Measurements from ENCODE around the gene SYT12.

- TF ChIP-seq, protein P1, sequence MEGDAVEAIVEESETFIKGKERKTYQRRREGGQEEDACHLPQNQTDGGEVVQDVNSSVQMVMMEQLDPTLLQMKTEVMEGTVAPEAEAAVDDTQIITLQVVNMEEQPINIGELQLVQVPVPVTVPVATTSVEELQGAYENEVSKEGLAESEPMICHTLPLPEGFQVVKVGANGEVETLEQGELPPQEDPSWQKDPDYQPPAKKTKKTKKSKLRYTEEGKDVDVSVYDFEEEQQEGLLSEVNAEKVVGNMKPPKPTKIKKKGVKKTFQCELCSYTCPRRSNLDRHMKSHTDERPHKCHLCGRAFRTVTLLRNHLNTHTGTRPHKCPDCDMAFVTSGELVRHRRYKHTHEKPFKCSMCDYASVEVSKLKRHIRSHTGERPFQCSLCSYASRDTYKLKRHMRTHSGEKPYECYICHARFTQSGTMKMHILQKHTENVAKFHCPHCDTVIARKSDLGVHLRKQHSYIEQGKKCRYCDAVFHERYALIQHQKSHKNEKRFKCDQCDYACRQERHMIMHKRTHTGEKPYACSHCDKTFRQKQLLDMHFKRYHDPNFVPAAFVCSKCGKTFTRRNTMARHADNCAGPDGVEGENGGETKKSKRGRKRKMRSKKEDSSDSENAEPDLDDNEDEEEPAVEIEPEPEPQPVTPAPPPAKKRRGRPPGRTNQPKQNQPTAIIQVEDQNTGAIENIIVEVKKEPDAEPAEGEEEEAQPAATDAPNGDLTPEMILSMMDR (conservative IDR thresholded peaks at IDR 0.05; ENCODE audit: low read depth, low read length): no peak
- no peak for TF ChIP-seq EZH2 (IDR thresholded peaks at IDR 0.05; ENCODE audit: low read length, unreplicated experiment)
- no peak for TF ChIP-seq EZH2phosphoT487 (IDR thresholded peaks at IDR 0.05; ENCODE audit: borderline replicate concordance, low read length)
These were observed 44.2 kb upstream of the SYT12 start for GRCh38 chr11:66978717-66979116.

Measured in PC-3 (cell line).